Stimulated activated CD4-positive, alpha-beta T cell treated with anti-CD3 and anti-CD28 coated beads, Interleukin-2, amount 100 ng/mL, for 4 hours (primary cell): ENCODE measurements around the gene IFI6.

Experiments
- DNase-seq: peaks from one replicate; pipeline ENCODE4 v3.0.0-alpha.2; 2020; ENCODE audit warnings: low read depth

The IFI6 gene

GRCh38 chr1:27672750-27673112 lies 739 bp upstream of the IFI6 start:
- no peak for DNase-seq

GRCh38 chr1:27669876-27670275 lies 2.1 kb downstream of the IFI6 start:
- no peak for DNase-seq

GRCh38 chr1:27668808-27669723 lies 2.9 kb downstream of the IFI6 start:
- peak; percentile 74 for DNase-seq

- no peak for DNase-seq
Measured at GRCh38 chr1:27668121-27668807, 3.7 kb downstream of the IFI6 start.

- DNase-seq = no peak
Measured at GRCh38 chr1:27666791-27667254, 5.2 kb downstream of the IFI6 start.

- no peak for DNase-seq
Measured at GRCh38 chr1:27666294-27666693, 5.7 kb downstream of the IFI6 start.

- DNase-seq = no peak
Measured at GRCh38 chr1:27665016-27665651, 6.9 kb downstream of the IFI6 start.

GRCh38 chr1:27664291-27664690 lies 7.7 kb downstream of the IFI6 start:
- DNase-seq = no peak

GRCh38 chr1:27662707-27663393 lies 9.1 kb downstream of the IFI6 start:
- peak; percentile 82 for DNase-seq

GRCh38 chr1:27662261-27662660 lies 9.7 kb downstream of the IFI6 start:
- DNase-seq = no peak

GRCh38 chr1:27661412-27662075 lies 10.4 kb downstream of the IFI6 start:
- DNase-seq = no peak

GRCh38 chr1:27660300-27660835 lies 11.6 kb downstream of the IFI6 start:
- DNase-seq = no peak

- peak; percentile 70 for DNase-seq
Measured at GRCh38 chr1:27659497-27660299, 12.3 kb downstream of the IFI6 start.

- DNase-seq = no peak
Measured at GRCh38 chr1:27658951-27659496, 13.0 kb downstream of the IFI6 start.

GRCh38 chr1:27656157-27656893 lies 15.7 kb downstream of the IFI6 start:
- no peak for DNase-seq

GRCh38 chr1:27655151-27655937 lies 16.6 kb downstream of the IFI6 start:
- DNase-seq = no peak

GRCh38 chr1:27652111-27652864 lies 19.7 kb downstream of the IFI6 start:
- no peak for DNase-seq
